CD4-positive, alpha-beta T cell (primary cell): ENCODE results near the gene DPYSL4. TPM values are rescaled to one million over a fixed set of nuclear protein-coding genes. Genes with fewer than 3 reads are reported as not detected.

Experiments
- ATAC-seq: fragments of 200-7000 bp; cut with Tn5 transposase; one replicate; pipeline ENCODE4 v1.10.0; 2022; ENCODE audit warnings: mild to moderate bottlenecking; ENCODE audit not compliant: poor library complexity
- CTCF ChIA-PET: fragments of 350-600 bp; sonication (Branson Sonifier 250); formaldehyde crosslinking; loops from one replicate; lab custom pipeline; 2021; ENCODE audit warnings: antibody characterized with exemption, inconsistent platforms; lab: Charles Lee
- POLR2A ChIA-PET: fragments of 350-600 bp; sonication (Branson Sonifier 250); formaldehyde crosslinking; loops from one replicate; lab custom pipeline; 2021; ENCODE audit warnings: antibody characterized with exemption, inconsistent platforms; lab: Charles Lee
- DNase-seq, 14 experiments: peaks; one replicate each; pipeline ENCODE4 v3.0.0-alpha.2; 2013 to 2020; ENCODE audit warnings: mixed read lengths in 2 of 14
- H3K27ac ChIP-seq, 2 donors: one replicate each; pipeline versions ENCODE4 v1.5.1 to v1.7.0; 2013; ENCODE audit warnings: low read length in 2 of 2, low read depth in 1 of 2, mild to moderate bottlenecking in 1 of 2
- H3K27me3 ChIP-seq, 2 experiments: 1 replicate in 1 of 2; 2 replicates in 1 of 2; pipeline versions ENCODE4 v1.6.1 to v1.7.0; 2013; ENCODE audit warnings: low read length in 2 of 2, control low read depth in 1 of 2, mild to moderate bottlenecking in 1 of 2, moderate library complexity in 1 of 2; ENCODE audit not compliant: insufficient read depth in 2 of 2, control insufficient read depth in 1 of 2
- H3K36me3 ChIP-seq: one replicate; pipeline ENCODE4 v1.6.1; 2013; ENCODE audit warnings: low read length, control low read depth; ENCODE audit not compliant: insufficient read depth
- H3K4me1 ChIP-seq: one replicate; pipeline ENCODE4 v1.6.1; 2013; ENCODE audit warnings: low read length, control low read depth; ENCODE audit not compliant: insufficient read depth
- H3K4me3 ChIP-seq: one replicate; pipeline ENCODE4 v1.5.1; 2013; ENCODE audit warnings: mild to moderate bottlenecking, low read length, moderate library complexity
- H3K9me3 ChIP-seq, 2 experiments: 1 replicate in 1 of 2; 2 replicates in 1 of 2; pipeline versions ENCODE4 v1.6.1 to v1.7.0; 2013; ENCODE audit warnings: low read length in 2 of 2, mild to moderate bottlenecking in 2 of 2, control low read depth in 1 of 2, moderate library complexity in 1 of 2; ENCODE audit not compliant: control insufficient read depth in 1 of 2, insufficient read depth in 1 of 2
- H3K27ac Mint-ChIP-seq: one replicate; pipeline ENCODE4 v1.8.0; 2020; ENCODE audit warnings: mixed read lengths
- H3K27me3 Mint-ChIP-seq: one replicate; pipeline ENCODE4 v1.8.0; 2021; ENCODE audit warnings: mixed read lengths
- H3K36me3 Mint-ChIP-seq: one replicate; pipeline ENCODE4 v1.8.0; 2021; ENCODE audit warnings: low read depth, mixed read lengths
- H3K4me1 Mint-ChIP-seq: one replicate; pipeline ENCODE4 v1.8.0; 2021; ENCODE audit warnings: low read depth, mixed read lengths
- H3K4me3 Mint-ChIP-seq: one replicate; pipeline ENCODE4 v1.8.0; 2020; ENCODE audit warnings: mild to moderate bottlenecking, mixed read lengths
- H3K9me3 Mint-ChIP-seq: one replicate; pipeline ENCODE4 v1.8.0; 2020; ENCODE audit warnings: mixed read lengths
- intact Hi-C, 2 experiments: fragments of 100-400 bp; cut with DNase I in 1 of 2; cut with micrococcal nuclease in 1 of 2; formaldehyde crosslinking; loops; one replicate each; pipeline versions ENCODE4 v1.15.1 to v1.9.0; 2023 to 2025; cut with DNase I, micrococcal nuclease
- total RNA-seq, 174 experiments: library from RNA in 2 of 174; stranded (reverse) in 2 of 174; gene quantifications; one replicate each; pipeline ENCODE4 v1.2.3 and lab custom pipeline; 2021 to 2026
- TF ChIP-seq, protein P1 (sequence below): fragments of 200-600 bp; IDR thresholded peaks from one replicate; pipeline ENCODE4 v1.8.0; 2022; ENCODE audit warnings: antibody characterized with exemption, mild to moderate bottlenecking

Gene DPYSL4
- total RNA-seq, 2 experiments from 2014 or later = 0.64 to 0.96 TPM

DNA sequence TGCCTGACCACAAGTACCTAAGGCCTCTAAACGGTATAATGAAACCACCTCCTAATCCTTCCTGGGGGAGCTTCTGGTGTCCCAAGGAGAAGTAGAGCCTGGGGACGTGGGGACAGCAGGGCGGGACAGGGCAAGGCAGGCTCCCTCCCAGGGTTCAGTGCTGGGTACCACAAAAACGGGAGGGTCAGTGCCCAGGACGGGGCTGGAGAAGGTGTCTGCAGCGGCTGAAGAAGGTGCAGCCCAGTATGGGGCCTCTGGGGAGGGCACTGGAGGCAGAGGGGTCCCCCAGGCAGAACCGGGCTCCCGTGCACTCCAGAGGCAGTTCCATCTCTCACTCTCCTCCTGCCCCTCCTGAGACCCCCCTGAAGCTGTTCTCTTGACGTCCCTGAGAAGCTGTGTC lies 46.2 kb downstream of the DPYSL4 start:
- no peak overlapping the region for H3K4me3 ChIP-seq
- Mint-ChIP-seq H3K9me3 (no peaks in the 10 kb centered on the region), H3K27ac (peak overlapping the region; percentile 84), H3K4me1 (peaks cover 32% of the 10 kb centered on the region), H3K36me3 (no peaks in the 10 kb centered on the region), H3K4me3 (peak overlapping the region; percentile 43), H3K27me3 (no peaks in the 10 kb centered on the region)
- peaks cover 0 to 2% of the 10 kb centered on the region in 2 experiments for H3K27me3 ChIP-seq
- H3K36me3 ChIP-seq = no peaks in the 10 kb centered on the region
- H3K4me1 ChIP-seq = peaks cover 39% of the 10 kb centered on the region
- ATAC-seq = no peak
- no peak overlapping the region for H3K27ac ChIP-seq
- TF ChIP-seq, protein P1, sequence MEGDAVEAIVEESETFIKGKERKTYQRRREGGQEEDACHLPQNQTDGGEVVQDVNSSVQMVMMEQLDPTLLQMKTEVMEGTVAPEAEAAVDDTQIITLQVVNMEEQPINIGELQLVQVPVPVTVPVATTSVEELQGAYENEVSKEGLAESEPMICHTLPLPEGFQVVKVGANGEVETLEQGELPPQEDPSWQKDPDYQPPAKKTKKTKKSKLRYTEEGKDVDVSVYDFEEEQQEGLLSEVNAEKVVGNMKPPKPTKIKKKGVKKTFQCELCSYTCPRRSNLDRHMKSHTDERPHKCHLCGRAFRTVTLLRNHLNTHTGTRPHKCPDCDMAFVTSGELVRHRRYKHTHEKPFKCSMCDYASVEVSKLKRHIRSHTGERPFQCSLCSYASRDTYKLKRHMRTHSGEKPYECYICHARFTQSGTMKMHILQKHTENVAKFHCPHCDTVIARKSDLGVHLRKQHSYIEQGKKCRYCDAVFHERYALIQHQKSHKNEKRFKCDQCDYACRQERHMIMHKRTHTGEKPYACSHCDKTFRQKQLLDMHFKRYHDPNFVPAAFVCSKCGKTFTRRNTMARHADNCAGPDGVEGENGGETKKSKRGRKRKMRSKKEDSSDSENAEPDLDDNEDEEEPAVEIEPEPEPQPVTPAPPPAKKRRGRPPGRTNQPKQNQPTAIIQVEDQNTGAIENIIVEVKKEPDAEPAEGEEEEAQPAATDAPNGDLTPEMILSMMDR = no peak
- ChIA-PET POLR2A (no interaction called here), CTCF (no interaction called here)
- H3K9me3 ChIP-seq = no peaks in the 10 kb centered on the region
- no peak for DNase-seq
- intact Hi-C loops = loop anchor here in 1 of 2 experiments (1.0 kb wide), 1 partner anchor 70 kb away; no protein-coding TSS in a partner anchor

DNA sequence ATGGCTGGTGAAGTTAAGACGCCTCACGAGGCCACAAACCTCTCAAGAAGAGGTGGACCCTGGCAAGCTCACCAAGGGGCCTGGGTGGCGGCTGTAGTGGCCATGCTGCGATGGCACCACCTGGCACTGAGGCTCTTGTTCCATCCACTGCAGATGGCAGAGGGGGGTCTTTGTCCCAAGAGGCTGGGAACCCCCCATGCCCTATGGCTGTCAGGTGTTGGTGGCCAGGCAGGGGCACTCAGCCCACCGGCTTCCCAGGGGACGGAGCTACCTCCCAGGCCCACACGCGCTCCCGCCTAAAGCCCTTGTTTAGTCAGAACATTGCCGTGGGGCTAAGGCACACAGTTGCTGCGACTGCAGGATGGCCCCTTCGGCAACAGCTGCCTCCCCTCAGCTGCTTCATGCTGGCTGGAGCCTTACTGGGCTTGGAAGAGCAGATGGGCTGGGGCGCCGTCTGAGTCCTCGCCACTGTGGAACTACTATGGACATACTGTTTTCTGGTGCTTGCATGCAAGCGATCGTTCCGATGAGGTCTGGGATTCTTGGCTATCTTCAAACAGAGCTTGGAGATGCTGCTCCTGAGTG lies 46.8 kb downstream of the DPYSL4 start:
- H3K27me3 ChIP-seq = peaks cover 0 to 2% of the 10 kb centered on the region in 2 experiments
- no peak for DNase-seq
- no peaks in the 10 kb centered on the region for H3K36me3 Mint-ChIP-seq
- CTCF ChIA-PET = no interaction called here
- ATAC-seq = no peak
- H3K9me3 ChIP-seq = no peaks in the 10 kb centered on the region
- no peak overlapping the region for H3K4me3 Mint-ChIP-seq
- H3K27ac ChIP-seq = no peak overlapping the region
- H3K4me1 ChIP-seq = peaks cover 39% of the 10 kb centered on the region
- no peak overlapping the region for H3K4me3 ChIP-seq
- H3K36me3 ChIP-seq = no peaks in the 10 kb centered on the region
- intact Hi-C loops = loop anchor here in 1 of 2 experiments (1.0 kb wide), 1 partner anchor 70 kb away; no protein-coding TSS in a partner anchor
- no peaks in the 10 kb centered on the region for H3K27me3 Mint-ChIP-seq
- no peaks in the 10 kb centered on the region for H3K9me3 Mint-ChIP-seq
- TF ChIP-seq, protein P1 = no peak
- H3K4me1 Mint-ChIP-seq = peaks cover 32% of the 10 kb centered on the region
- POLR2A ChIA-PET = no interaction called here
- no peak overlapping the region for H3K27ac Mint-ChIP-seq

DNA sequence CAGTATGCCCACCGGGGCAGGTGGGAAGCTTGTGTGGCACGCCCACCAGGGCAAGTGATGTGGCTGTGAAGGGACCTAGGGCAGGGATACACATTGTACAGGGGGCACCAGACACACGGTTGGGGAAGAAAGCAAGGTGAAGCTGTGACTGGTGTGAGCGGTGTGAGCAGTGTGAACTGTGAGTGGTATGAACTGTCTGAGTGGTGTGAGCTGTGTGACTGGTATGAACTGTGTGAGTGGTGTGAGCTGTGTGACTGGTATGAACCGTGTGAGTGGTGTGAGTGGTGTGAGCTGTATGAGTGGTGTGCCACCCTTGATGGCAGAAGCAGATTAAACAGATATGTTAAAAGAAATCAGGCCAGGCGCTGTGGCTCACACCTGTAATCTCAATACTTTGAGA lies 48.1 kb downstream of the DPYSL4 start:
- no peaks in the 10 kb centered on the region for H3K36me3 ChIP-seq
- no peak for DNase-seq
- POLR2A ChIA-PET = no interaction called here

More for the DNA sequence above, 48.1 kb downstream of the DPYSL4 start:
- H3K4me1 ChIP-seq = peaks cover 32% of the 10 kb centered on the region
- peaks cover 21% of the 10 kb centered on the region for H3K4me1 Mint-ChIP-seq
- peaks cover 0 to 2% of the 10 kb centered on the region in 2 experiments for H3K27me3 ChIP-seq
- CTCF ChIA-PET = no interaction called here
- TF ChIP-seq, protein P1 = no peak
- no peak overlapping the region for H3K4me3 ChIP-seq
- intact Hi-C loops = no loop called here
- H3K36me3 Mint-ChIP-seq = no peaks in the 10 kb centered on the region
- no peaks in the 10 kb centered on the region for H3K9me3 Mint-ChIP-seq
- no peak for ATAC-seq
- H3K9me3 ChIP-seq = no peaks in the 10 kb centered on the region
- no peaks in the 10 kb centered on the region for H3K27me3 Mint-ChIP-seq
- no peak overlapping the region for H3K27ac ChIP-seq
- H3K4me3 Mint-ChIP-seq = no peak overlapping the region
- H3K27ac Mint-ChIP-seq = no peak overlapping the region
